Measurements from ENCODE around the gene TAMM41.

The TAMM41 gene

GRCh38 chr3:11846281-11847266 is at the start of gene TAMM41 (continued):
- no peak for TF ChIP-seq ZSCAN18 (tag by site-specific recombination; IDR thresholded peaks at IDR 0.05)
- TF ChIP-seq ZBTB6 (tag by site-specific recombination; IDR thresholded peaks at IDR 0.05) = no peak
- no peak for TF ChIP-seq ZNF544 (tag by site-specific recombination; IDR thresholded peaks at IDR 0.05)
- TF ChIP-seq BCL11A (tag by site-specific recombination; IDR thresholded peaks at IDR 0.05; ENCODE audit: low read depth) = no peak
- TF ChIP-seq ZNF596 (tag by site-specific recombination; IDR thresholded peaks at IDR 0.05) = no peak
- TF ChIP-seq ZNF768 (tag by site-specific recombination; IDR thresholded peaks at IDR 0.05) = peak; percentile 15; the same call in 1 of the 2 replicates
- TF ChIP-seq ZNF530 (tag by site-specific recombination; IDR thresholded peaks at IDR 0.05; ENCODE audit: low read depth) = no peak
- no peak for TF ChIP-seq ZNF776 (tag by site-specific recombination; IDR thresholded peaks at IDR 0.05; ENCODE audit: borderline replicate concordance)
- TF ChIP-seq ZNF112 (tag by site-specific recombination; IDR thresholded peaks at IDR 0.05) = no peak
- TF ChIP-seq ZFP41 (tag by site-specific recombination; IDR thresholded peaks at IDR 0.05; ENCODE audit: borderline replicate concordance) = no peak
- TF ChIP-seq ZNF10 (tag by site-specific recombination; IDR thresholded peaks at IDR 0.05) = peak; percentile 26; the same call in 1 of the 2 replicates
- TF ChIP-seq TSHZ1 (tag by site-specific recombination; IDR thresholded peaks at IDR 0.05; ENCODE audit: borderline replicate concordance) = no peak
- TF ChIP-seq ZNF146 (tag by site-specific recombination; IDR thresholded peaks at IDR 0.05) = peak; percentile 3
- no peak for TF ChIP-seq ZNF621 (tag by site-specific recombination; IDR thresholded peaks at IDR 0.05)
- TF ChIP-seq ZNF558 (tag by site-specific recombination; IDR thresholded peaks at IDR 0.05) = no peak
- TF ChIP-seq ZNF423 (tag by site-specific recombination; IDR thresholded peaks at IDR 0.05) = no peak
- peak; percentile 15; the same call in 1 of the 2 replicates for TF ChIP-seq ZNF449 (tag by site-specific recombination; IDR thresholded peaks at IDR 0.05)
- peak; percentile 58 for TF ChIP-seq ZIC2 (tag by site-specific recombination; IDR thresholded peaks at IDR 0.05)
- peak; percentile 76 for TF ChIP-seq PRDM10 (tag by site-specific recombination; IDR thresholded peaks at IDR 0.05)
- TF ChIP-seq ZNF248 (tag by site-specific recombination; IDR thresholded peaks at IDR 0.05) = no peak
- peak; percentile 80; the same call in 1 of the 2 replicates for TF ChIP-seq ZFP37 (tag by site-specific recombination; IDR thresholded peaks at IDR 0.05)
- no peak for TF ChIP-seq ZNF548 (tag by site-specific recombination; IDR thresholded peaks at IDR 0.05)
- peak; percentile 59; the same call in 1 of the 2 replicates for TF ChIP-seq ZBTB10 (tag by site-specific recombination; IDR thresholded peaks at IDR 0.05)
- TF ChIP-seq ZNF510 (tag by site-specific recombination; IDR thresholded peaks at IDR 0.05; ENCODE audit: insufficient replicate concordance) = no peak

Data from HEK293 (cell line).